Fibroblast of pulmonary artery (primary cell): ENCODE results near the gene ITPR1.

Experiments used
- DNase-seq: peaks from one replicate; pipeline ENCODE4 v3.0.0-alpha.2; 2010; ENCODE audit warnings: low read depth
- H3K4me3 ChIP-seq: replicated peaks from 2 replicates; pipeline ENCODE4 v1.5.1; 2011; ENCODE audit warnings: low read depth, mild to moderate bottlenecking, control low read depth, low read length, moderate library complexity
- TF ChIP-seq, protein P1 (sequence below): IDR thresholded peaks from 2 replicates; pipeline ENCODE4 v1.5.1; 2011; ENCODE audit warnings: mild to moderate bottlenecking, control low read depth, low read length, inconsistent platforms; ENCODE audit errors: missing control alignments

The ITPR1 gene

DNA sequence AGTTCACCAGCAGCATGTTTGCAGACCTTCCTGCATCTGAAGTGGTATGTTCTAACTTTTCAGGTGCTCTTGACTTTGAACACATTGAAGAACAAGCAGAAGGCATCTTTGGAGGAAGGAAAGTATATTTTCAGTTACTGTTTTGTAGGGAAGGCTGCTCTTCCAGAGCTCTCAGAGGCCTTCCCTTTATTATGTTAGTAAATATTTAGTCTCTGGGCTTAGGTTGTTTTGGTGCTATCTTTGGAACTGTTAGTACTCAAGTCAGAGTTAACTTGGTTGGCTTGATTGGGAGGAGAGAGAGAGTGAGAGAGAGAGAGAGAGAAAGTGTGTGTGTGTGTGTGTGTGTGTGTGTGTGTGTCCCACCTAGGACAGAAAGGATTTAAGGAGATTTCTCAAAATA lies 188.2 kb downstream of the ITPR1 start:
- TF ChIP-seq, protein P1, sequence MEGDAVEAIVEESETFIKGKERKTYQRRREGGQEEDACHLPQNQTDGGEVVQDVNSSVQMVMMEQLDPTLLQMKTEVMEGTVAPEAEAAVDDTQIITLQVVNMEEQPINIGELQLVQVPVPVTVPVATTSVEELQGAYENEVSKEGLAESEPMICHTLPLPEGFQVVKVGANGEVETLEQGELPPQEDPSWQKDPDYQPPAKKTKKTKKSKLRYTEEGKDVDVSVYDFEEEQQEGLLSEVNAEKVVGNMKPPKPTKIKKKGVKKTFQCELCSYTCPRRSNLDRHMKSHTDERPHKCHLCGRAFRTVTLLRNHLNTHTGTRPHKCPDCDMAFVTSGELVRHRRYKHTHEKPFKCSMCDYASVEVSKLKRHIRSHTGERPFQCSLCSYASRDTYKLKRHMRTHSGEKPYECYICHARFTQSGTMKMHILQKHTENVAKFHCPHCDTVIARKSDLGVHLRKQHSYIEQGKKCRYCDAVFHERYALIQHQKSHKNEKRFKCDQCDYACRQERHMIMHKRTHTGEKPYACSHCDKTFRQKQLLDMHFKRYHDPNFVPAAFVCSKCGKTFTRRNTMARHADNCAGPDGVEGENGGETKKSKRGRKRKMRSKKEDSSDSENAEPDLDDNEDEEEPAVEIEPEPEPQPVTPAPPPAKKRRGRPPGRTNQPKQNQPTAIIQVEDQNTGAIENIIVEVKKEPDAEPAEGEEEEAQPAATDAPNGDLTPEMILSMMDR = no peak
- DNase-seq = no peak
- no peak overlapping the region for H3K4me3 ChIP-seq

DNA sequence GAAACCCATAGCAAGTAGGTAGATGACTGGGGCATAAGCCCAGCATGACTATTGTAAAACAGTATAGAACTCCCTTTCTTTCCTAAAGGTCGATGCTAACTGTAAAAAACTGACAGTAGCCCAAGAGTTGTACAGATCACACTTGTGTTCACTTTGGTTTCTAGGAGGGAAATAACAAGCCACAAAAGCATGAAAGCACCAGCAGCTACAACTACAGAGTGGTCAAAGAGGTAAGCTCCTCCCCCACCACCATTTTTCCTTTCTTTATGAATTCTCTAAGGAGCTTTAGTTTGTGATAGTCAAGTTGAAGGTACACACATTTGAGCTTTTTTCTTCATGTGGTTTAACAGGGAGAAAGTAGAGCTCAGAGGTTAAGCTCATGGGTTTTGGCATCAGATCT lies 191.0 kb downstream of the ITPR1 start:
- no peak for DNase-seq
- TF ChIP-seq, protein P1 = no peak
- H3K4me3 ChIP-seq = no peak overlapping the region

DNA sequence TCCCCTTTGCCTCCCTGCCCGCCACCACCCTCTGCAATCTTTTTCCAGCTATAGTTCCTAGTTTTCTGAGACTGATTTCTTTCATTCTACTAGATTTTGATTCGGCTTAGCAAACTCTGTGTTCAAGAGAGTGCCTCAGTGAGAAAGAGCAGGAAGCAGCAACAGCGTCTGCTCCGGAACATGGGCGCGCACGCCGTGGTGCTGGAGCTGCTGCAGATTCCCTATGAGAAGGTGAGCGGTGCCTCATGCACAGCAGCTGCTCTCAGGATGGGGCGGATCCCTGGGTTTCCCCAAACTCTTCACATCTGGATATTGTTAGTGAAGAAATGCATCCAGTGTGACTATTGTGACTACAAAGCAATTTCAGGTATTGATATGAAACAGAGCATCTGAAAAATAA lies 191.8 kb downstream of the ITPR1 start:
- H3K4me3 ChIP-seq = no peak overlapping the region
- no peak for DNase-seq
- TF ChIP-seq, protein P1 = no peak

DNA sequence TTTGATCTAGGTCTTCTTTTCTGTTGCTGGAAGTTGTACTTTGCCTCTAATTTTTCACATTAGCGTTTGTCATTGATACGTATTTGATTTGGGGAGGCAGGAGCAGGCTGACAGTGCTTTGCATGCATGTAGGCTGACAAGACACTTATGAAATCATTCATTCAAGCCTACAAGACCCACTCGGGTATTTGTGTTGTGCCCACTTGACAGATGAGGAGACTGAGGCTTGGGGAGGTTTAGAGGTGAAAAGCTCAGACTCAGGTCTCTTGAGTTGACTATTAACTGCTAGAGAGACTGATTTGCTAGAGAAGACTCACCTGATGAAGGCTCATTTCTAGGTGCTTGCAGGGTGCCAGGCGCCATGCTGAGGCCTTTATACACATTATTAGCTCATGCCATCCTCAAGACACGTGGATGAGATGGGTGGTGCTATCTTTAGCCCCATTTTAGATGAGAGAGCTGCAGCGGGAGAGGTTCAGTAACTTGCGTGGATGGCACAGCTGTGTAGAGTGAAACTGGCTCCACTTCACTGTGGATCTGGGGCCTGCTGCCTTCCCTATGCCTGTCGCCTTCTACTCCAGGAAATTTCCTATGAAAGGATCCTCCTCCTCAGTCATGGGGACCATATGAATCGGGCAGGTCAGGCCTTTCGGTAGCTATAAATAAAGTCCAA lies 192.7 kb downstream of the ITPR1 start:
- no peak overlapping the region for H3K4me3 ChIP-seq
- TF ChIP-seq, protein P1 = no peak
- no peak for DNase-seq

DNA sequence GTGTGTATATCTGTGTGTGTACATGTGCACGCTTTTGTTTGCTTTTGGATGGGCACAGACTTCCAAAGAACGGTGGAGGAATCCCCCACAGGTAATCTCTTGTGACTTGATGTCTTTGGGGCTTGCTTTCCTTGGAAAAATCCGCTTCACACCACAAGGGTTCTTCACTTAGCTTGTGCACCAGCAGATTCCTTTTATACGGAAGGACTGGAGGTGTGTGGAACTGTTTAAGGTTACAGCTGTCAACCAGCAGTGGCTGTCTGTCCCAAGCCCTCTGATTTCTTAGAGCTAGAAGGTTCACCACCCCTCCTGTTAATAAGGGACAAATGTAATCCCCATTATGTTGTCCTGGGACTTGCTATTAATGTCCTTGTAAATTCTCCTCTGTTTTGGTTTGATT lies 193.5 kb downstream of the ITPR1 start:
- TF ChIP-seq, protein P1 = no peak
- no peak overlapping the region for H3K4me3 ChIP-seq
- no peak for DNase-seq

DNA sequence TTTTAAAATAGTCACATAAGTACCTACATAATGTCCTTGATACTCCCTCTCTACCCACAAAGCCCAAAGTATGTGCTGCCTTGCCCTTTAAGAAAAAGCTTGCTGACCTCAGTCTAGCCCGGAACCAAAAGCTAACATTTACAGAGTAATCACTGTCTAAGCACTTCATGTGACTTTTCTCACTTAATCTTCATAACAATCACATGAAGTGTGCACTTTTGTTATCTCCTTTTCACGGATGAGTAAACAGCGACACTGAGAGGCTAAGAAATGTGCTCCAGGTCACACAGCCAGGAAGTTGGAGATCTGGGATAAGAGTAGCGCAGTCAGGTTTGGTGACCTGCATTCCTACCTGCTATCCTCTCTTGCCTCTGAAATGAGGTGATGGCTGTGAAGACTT lies 194.0 kb downstream of the ITPR1 start:
- TF ChIP-seq, protein P1 = no peak
- H3K4me3 ChIP-seq = no peak overlapping the region
- DNase-seq = peak; percentile 9

DNA sequence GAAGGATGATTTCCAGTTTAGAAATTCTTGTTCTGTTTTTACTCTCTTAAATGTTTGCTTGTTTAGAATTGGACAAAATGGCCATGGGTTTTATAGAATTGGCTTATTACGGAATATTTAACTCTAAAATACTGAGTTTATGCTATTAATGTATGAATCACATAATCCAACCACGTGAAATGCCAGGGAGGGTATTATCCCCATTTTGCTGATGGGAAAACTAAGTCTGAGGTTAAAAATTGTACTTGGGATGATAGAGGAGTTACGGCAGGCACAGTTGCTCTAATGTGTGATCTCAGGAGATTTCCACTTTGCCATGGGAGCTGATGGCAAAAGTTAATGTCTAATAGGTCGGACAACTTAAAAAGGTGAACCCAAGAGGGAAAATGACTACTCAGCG lies 194.4 kb downstream of the ITPR1 start:
- TF ChIP-seq, protein P1 = no peak
- no peak overlapping the region for H3K4me3 ChIP-seq
- DNase-seq = no peak
